GM10266 (cell line): ENCODE results near the gene RAB11FIP3.
"Not testable (repeated sequence)": the region's sequence is repeated elsewhere in the genome, so short reads cannot be mapped to it uniquely, and the experiment has no call there.

Experiments
- DNase-seq: peaks from one replicate; pipeline ENCODE4 v3.0.0; 2012; ENCODE audit errors: extremely low spot score
- CTCF ChIP-seq: IDR thresholded peaks from 2 replicates; pipeline ENCODE4 v1.5.1; 2012; ENCODE audit warnings: mild to moderate bottlenecking, low read depth; ENCODE audit not compliant: control insufficient read depth, insufficient read depth; ENCODE audit errors: missing control alignments

Gene RAB11FIP3

GRCh38 chr16:506246-506546 is 80.7 kb downstream of the RAB11FIP3 start:
- no peak for DNase-seq
- no peak for TF ChIP-seq CTCF

- not testable (repeated sequence) for DNase-seq
Observed at GRCh38 chr16:507527-507926, 82.1 kb downstream of the RAB11FIP3 start.

- no peak for DNase-seq
- no peak for TF ChIP-seq CTCF
Observed at GRCh38 chr16:507996-508395, 82.5 kb downstream of the RAB11FIP3 start.

DNA sequence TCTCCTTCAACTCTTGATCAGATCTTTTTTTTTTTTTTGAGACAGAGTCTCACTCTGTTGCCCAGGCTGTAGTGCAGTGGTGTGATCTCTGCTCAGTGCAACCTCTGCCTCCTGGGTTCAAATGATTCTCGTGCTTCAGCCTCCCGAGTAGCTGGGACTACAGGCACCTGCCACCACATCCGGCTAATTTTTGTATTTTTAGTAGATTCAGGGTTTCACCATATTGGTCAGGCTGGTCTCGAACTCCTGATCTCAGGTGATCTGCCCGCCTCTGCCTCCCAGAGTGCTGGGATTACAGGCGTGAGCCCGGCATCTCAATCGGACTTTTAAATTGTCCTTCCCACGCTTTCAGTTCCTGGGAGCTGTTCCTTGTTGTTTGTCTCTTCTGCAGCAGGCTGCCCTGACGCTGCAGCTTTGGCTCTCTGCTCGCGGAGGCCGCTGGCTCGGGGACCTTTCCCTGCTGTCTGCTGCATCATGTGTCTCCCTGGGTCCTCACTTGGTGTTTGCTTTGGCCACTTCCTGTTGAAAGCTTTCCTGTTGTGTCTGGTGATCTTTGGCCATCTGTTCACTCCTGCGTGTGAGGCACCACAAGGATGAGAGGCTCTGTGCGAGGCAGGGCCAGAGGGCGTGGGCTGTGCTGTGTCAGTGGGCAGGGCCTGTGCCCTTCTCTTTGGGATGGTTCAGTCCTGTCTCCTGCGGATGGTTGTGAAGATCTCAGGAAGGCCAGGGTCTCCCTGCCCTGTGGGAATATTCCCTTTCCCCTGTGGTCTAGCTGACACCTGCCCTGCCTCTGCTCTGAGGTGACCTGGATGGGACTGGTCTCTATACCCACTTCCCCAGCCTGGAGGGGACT is 83.7 kb downstream of the RAB11FIP3 start:
- no peak for TF ChIP-seq CTCF
- DNase-seq = no peak

DNA sequence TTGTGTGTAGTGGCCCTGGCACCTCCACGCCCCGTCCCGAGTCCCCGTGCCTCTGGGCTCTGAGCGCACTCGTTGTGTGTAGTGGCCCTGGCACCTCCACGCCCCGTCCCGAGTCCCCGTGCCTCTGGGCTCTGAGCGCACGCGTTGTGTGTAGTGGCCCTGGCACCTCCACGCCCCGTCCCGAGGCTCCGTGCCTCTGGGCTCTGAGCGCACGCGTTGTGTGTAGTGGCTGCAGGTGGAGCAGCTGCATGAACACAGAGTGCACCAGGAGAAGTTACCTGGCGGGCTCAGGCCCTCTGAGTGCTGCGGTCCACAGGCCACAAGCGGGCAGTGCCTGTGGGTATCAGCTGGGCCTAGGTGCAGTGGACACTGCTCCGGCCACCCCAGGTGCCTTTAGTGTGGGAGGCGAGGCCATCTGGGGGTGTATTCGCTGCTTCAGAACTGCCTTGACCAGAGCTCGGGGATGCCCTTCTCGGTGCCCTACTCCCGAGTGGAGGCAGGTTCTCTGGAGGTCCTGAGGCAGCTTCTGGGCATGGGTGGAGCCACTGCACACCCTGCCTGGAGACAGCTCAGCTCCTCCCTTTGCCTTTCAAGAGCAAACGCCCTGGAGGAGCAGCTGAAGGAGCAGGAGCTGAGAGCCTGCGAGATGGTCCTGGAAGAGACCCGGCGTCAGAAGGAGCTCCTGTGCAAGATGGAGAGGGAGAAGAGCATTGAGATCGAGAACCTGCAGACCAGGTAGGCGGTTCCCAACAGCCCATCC is 84.8 kb downstream of the RAB11FIP3 start:
- no peak for TF ChIP-seq CTCF
- no peak for DNase-seq

GRCh38 chr16:512802-513201 is 87.4 kb downstream of the RAB11FIP3 start:
- no peak for DNase-seq
- TF ChIP-seq CTCF = no peak

DNA sequence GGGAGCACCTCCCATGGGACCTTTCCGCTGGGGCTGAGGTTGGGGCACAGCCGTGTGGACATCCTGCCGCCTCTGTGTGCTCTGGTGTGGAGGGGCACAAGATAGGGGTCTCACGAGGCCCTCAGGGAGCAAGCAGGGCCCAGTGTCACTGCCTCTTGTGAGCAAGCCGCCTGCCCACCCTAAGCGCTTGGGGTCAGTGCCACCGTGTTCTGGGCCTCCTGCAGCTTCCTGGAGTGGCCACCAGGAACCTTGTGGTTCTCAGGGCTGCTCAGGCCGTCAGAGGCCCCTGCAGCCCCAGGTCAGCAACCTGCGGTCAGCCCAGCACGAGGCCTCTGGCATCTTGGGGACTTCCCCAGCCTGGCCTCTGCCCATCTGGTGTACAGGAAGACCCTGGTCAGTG is 88.5 kb downstream of the RAB11FIP3 start:
- no peak for TF ChIP-seq CTCF
- no peak for DNase-seq
